Stimulated activated CD8-positive, alpha-beta memory T cell treated with anti-CD3 and anti-CD28 coated beads, Interleukin-4, amount 100 ng/mL, for 4 hours (primary cell): Measurements from ENCODE around the gene EPHB4.
A peak's percentile ranks its signal among the peaks of the same experiment; 100 is the strongest.

Experiments used
- DNase-seq, 2 donors: peaks; one replicate each; pipeline ENCODE4 v3.0.0-alpha.2; 2020; ENCODE audit warnings: low read depth in 2 of 2, low spot score in 1 of 2

Gene EPHB4

GRCh38 chr7:100854146-100854895, 27.0 kb upstream of the EPHB4 start:
- no peak for DNase-seq

DNA sequence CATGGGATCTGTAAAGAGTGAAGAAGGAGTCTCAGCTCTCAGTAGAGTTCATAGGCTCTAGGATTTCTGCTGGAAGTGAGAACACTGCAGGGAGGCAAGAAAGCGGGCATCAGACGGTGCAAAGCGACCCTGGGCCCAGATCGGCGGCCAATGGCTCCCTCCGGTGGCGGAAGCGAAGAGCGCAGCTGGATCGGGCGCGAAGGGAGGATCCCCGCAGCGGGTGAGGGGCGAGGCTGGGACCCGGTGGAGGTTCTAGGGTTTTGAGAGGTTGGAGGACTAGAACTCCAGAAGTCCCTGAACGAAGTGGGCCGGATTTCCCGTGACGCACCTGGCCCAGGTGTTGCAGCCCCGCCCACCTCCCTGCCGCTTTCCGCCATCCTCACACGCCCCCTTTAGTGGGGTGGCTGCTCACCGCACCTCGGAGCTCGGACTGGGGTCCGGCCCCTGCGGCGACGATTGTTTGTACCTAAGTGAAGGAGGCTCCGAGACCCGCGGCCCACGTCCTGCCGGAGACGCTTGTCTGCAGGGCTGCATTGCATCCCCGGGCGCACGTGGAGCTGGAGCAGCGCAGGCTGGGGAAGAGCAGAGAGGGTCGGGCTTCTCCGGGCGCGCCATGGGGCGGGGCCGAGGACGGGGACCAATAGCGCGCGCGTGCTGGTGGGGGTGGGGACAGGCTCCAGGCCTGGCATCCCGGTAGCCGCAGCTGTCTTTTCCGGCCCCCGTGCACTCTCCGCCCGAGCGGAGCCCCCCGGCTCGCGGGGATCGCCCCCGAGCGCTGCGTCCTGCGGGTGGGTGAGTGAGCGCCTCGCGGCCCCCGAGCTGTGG, 24.9 kb upstream of the EPHB4 start, which contains the start of gene SLC12A9:
Gene SLC12A9, plus strand, starts transcription at position 666 of the 825 bp plus-strand sequence. CDS start 1,485 bp downstream, outside the sequence.
- DNase-seq: peak; percentile 56 to 76

GRCh38 chr7:100847360-100847759, 20.0 kb upstream of the EPHB4 start:
- DNase-seq: no peak

DNA sequence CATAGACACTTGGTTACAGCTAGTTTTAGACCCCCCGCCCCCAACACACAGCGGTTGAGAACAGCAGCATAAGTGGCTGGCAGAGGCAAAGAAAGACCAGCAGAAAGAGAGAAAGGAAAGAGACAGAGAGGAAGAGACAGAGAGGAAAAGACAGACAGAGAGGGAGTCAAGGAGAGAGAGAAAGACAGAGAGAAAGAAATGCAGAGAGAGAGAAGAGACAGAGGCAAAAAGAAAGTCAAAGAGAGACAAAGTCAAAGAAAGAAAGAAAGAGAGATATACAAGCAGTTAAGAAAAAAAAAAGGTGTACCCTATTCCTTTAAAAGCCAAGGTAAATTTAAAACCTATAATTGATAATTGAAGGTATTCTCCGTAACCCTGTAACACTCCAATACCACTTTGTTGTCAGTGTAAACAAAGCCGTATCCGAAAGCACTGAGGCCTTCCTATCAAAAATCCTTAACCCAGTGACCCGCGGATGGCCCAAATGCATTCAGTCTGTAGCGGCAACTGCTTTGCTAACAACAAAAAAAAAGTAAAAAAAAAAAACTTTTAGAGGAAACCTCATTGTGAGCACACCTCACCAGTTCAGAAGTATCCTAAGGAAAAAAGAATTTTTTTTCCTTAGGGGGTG, 13.3 kb upstream of the EPHB4 start:
- DNase-seq: no peak

DNA sequence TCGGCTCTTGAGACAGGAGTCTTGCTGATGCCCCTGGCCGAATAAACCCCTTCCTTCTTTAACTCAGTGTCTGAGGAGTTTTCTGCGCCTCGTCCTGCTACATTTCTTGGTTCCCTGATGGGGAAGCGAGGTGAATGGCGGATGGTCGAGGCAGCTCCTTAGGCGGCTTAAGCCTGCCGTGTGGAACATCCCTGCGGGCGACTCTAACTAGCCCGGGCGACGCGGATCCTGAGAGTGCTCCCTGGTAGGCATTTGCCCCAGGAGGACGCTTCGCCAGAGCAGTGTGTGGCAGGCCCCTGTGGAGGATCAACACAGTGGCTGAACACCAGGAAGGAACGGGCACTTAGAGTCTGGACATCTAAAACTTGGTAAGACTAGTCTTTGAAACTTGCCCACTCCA, 12.0 kb upstream of the EPHB4 start:
- no peak for DNase-seq

DNA sequence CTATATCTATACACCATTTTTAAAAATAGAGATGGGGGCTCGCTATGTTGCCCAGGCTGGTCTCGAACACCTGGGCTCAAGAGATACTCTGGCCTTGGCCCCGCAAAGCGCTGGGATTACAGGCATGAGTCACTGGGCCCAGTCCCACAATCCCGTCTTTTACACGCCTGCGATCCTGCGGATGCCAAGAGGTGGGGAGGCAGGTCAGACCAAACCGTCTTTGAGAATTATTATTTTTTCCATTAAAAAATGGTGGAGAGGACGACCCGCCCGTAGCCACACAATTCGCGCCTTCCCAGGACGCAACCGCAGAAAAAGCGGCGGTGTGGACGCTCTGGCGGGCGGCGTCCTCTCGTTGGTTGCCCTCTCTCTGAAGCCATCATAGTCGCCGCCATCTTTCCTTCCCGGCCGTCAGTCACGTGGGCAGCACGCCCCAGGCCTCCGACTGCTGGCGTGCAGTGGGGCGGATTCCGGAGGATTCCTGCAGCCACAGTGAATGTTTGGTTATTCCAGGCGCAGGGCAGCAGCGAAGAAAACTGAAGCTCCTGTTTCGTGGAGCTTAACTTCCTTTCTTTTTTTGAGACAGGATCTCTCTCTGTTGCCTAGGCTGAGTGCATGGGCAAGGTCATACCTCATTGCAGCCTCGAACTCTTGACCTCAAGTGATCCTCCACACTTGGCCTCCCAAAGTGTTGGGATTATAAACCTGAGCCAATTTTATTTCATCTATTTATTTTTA, 9.9 kb upstream of the EPHB4 start:
- peak; percentile 44 to 62 for DNase-seq

DNA sequence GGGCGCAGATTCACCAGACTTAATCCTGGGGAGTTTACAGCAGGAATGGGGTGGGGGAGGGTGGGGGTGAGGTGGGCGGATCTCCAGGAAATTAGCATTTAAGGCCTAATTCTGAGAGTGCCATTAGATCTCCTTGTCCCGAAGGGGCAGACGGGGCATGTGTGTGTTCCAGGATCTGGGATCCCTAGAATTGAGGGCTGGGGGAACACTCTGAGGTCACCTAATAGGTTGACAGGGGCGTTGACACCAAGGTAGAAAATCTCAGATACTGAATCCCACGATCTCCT, 9.4 kb upstream of the EPHB4 start:
- DNase-seq: no peak

DNA sequence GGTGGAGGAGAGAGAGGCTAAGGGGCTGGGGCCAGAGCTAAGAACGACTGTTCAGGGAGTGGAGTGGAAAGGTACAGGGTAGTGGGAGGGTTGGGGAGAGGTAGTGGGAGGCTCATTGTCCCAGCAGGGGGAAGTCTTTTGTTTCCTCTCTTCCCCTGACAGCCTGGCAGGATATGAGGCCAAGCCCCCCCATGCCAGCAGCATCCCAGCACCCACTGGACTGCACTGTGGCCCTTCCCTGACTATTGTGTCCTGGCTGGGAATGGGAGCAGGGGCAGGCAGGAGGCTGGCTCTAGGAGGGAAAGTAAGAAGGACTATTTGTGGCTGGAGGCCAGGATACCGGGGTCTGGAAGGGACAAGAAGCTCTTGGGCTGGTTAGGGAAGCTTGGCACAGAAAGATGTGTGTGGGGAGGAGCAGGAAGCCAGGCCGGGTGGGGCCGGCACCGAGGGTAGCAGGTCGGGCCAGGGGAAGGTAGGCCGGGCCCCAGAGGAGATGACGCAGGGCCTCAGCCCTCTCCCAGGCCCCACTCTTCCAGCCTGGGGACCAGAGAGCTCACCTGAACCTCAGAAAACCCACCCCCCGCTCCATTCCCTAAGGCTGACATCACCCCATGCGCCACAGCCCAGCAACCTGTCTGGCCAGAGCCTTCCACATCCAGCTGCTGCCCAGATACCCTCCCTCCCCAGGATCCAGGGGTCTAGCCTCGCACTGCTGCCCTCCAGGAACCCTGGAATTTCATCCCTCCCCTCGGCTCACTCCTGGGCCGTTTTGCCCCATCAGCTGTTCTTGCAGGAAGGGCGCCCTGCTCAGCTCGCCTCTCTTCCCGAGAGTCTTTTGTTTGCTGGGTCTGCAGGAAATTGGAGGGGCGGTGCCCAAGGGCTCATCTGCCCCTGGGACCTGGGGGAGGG, 8.8 kb upstream of the EPHB4 start:
- DNase-seq: no peak

- no peak for DNase-seq
These were observed 4.9 kb upstream of the EPHB4 start for GRCh38 chr7:100832281-100832633.

DNA sequence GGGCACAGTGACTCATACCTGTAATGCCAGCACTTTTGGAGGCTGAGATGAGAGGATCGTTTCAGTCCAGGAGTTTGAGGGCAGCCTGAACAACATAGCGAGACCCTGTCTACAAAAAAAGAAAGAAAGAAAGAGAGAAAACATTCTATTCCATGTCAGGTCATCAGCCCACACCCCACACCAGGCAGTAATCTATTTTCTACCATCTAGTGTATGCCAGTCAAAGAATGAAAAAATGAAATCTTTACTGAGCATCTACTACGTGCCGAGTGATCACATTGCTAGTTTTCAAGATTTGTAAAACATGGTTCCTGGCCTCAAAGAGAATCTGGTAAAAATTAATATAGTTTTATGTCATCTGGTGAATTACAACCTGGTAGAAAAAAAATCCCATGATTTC, 3.1 kb upstream of the EPHB4 start:
- DNase-seq: no peak

- DNase-seq: no peak
These were observed 1.9 kb upstream of the EPHB4 start for GRCh38 chr7:100829150-100829716.

- DNase-seq: no peak
These were observed 601 bp downstream of the EPHB4 start for GRCh38 chr7:100826514-100827329.

- DNase-seq: no peak
These were observed 1.4 kb downstream of the EPHB4 start for GRCh38 chr7:100825751-100826513.

- no peak for DNase-seq
These were observed 2.1 kb downstream of the EPHB4 start for GRCh38 chr7:100825215-100825671.

DNA sequence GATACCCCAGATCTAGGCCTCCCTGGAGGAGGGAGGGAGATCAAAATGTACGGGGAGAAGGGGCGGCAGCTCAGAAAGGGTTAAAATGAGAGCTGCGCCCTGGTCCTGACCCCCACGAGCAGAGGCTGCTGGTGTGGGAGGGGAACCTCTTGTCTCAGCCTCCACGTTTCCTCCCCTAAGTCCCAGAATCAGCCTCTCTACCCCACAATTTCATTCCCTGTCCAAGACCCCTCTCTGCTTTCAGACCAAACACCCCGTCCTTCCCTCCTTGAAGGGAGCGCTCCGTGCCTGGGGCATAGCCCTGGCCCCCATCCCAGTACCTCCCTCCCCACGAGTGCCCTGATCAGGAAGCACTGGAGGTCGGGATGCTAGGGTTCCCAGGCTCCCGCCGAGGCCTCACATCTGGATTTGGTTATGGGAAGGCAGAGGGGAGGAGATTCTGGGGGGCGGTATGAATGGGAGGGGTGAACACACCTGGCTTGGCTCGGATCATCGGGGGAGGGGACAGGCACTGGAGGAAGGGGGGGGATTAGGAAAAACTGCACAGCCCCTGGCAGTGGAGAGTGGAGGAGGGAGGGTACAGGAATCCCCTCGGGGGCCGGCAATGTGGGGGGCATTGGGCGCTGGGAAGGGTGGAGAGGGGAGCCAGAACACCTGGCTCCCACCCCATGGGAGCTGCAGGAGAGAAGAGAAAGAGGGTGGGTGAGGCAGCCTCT, 2.7 kb downstream of the EPHB4 start:
- DNase-seq: no peak

GRCh38 chr7:100823534-100823933, 3.8 kb downstream of the EPHB4 start:
- no peak for DNase-seq

DNA sequence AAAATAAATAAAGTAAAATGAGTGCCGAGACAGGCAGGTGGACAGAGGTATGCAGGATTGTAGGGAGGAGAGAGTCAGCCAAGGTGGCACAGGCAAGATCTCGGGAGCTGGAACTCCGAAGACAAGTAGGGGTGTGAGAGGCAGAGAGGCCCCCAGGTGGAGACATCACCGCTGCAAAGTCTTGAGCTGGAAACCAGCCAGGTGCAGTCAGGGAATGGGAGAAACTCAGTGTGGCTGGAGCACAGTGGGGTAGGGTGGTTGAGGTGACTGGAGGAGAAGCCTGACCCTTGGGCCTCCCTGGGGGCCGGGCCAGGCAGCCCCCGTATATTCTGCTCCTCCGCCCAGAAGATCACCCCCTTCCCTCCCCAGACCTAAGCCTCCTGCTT, 4.2 kb downstream of the EPHB4 start:
- no peak for DNase-seq
